Measurements from ENCODE around the gene CATSPER4.

- no peak for TF ChIP-seq POLR2AphosphoS5 (IDR thresholded peaks at IDR 0.05)
- TF ChIP-seq CTCF (IDR thresholded peaks at IDR 0.05), result no peak
- TF ChIP-seq POLR2A (IDR thresholded peaks at IDR 0.05), result no peak
Measured at GRCh38 chr1:26153966-26154532, 36.4 kb upstream of the CATSPER4 start.
